Keratinocyte (primary cell): ENCODE results near the gene SYDE1. TPM values are rescaled to one million over a fixed set of nuclear protein-coding genes. Genes with fewer than 3 reads are reported as not detected.

Source experiments
- DNase-seq: peaks from one replicate; pipeline ENCODE4 v3.0.0-alpha.2; 2011; ENCODE audit warnings: low read depth, missing footprints, low spot score
- FAIRE-seq: peaks from 2 replicates; lab custom pipeline; 2011; peaks lifted over from hg19 to GRCh38; lab: Jason Lieb, UNC
- H2AFZ ChIP-seq: 2 replicates; pipeline ENCODE4 v1.6.0; 2012; ENCODE audit warnings: low read length, control low read depth, inconsistent platforms; ENCODE audit not compliant: control insufficient read depth
- H3K27ac ChIP-seq: 2 replicates; pipeline ENCODE4 v1.5.1; 2011; ENCODE audit warnings: low read length; ENCODE audit not compliant: control insufficient read depth, insufficient read depth
- H3K27me3 ChIP-seq: 3 replicates; pipeline ENCODE4 v1.6.0; 2011; ENCODE audit warnings: low read length; ENCODE audit not compliant: control insufficient read depth, insufficient read depth; ENCODE audit errors: extremely low read depth
- H3K36me3 ChIP-seq, 2 experiments: 2 replicates in 1 of 2; 3 replicates in 1 of 2; pipeline ENCODE4 v1.5.1; 2011; ENCODE audit warnings: low read length in 2 of 2, mild to moderate bottlenecking in 1 of 2; ENCODE audit not compliant: control insufficient read depth in 2 of 2, insufficient read depth in 2 of 2; ENCODE audit errors: extremely low read depth in 1 of 2
- H3K4me1 ChIP-seq: 3 replicates; pipeline ENCODE4 v1.5.1; 2011; ENCODE audit warnings: low read length; ENCODE audit not compliant: control insufficient read depth, insufficient read depth; ENCODE audit errors: extremely low read depth
- H3K4me2 ChIP-seq: 3 replicates; pipeline ENCODE4 v1.6.0; 2011; ENCODE audit warnings: low read depth, low read length; ENCODE audit not compliant: control insufficient read depth, insufficient read depth; ENCODE audit errors: extremely low read depth
- H3K4me3 ChIP-seq, 3 experiments: fragments of 200-600 bp in 1 of 3; sonication (generic) in 1 of 3; 2 replicates in 2 of 3; 3 replicates in 1 of 3; pipeline ENCODE4 v1.5.1; 2011 to 2016; ENCODE audit warnings: low read length in 3 of 3, mild to moderate bottlenecking in 3 of 3, control low read depth in 2 of 3, inconsistent platforms in 1 of 3, low read depth in 1 of 3, mixed read lengths in 1 of 3, mixed run types in 1 of 3, moderate library complexity in 1 of 3; ENCODE audit not compliant: control insufficient read depth in 2 of 3, insufficient read depth in 2 of 3; ENCODE audit errors: extremely low read depth in 1 of 3
- H3K79me2 ChIP-seq: 2 replicates; pipeline ENCODE4 v1.6.0; 2012; ENCODE audit warnings: low read length; ENCODE audit not compliant: control insufficient read depth, insufficient read depth
- H3K9ac ChIP-seq: 3 replicates; pipeline ENCODE4 v1.6.0; 2011; ENCODE audit warnings: low read length; ENCODE audit not compliant: control insufficient read depth, insufficient read depth; ENCODE audit errors: extremely low read depth
- H3K9me1 ChIP-seq: 3 replicates; pipeline ENCODE4 v1.6.0; 2011; ENCODE audit warnings: low read length; ENCODE audit not compliant: control insufficient read depth, insufficient read depth; ENCODE audit errors: extremely low read depth
- H3K9me3 ChIP-seq: 2 replicates; pipeline ENCODE4 v1.5.1; 2012; ENCODE audit warnings: low read depth, low read length; ENCODE audit not compliant: control insufficient read depth
- H4K20me1 ChIP-seq: 3 replicates; pipeline ENCODE4 v1.6.0; 2011; ENCODE audit warnings: low read length; ENCODE audit not compliant: control insufficient read depth, insufficient read depth; ENCODE audit errors: extremely low read depth
- EZH2 ChIP-seq: IDR thresholded peaks from one replicate; pipeline ENCODE4 v1.6.1; 2012; ENCODE audit warnings: inconsistent platforms, mild to moderate bottlenecking, low read length, moderate library complexity
- dilution Hi-C: fragments of 300-500 bp; cut with MboI; formaldehyde crosslinking; loops from one replicate; pipeline ENCODE4 v1.7.0; 2020; ENCODE audit warnings: low sequenced_read_pairs; ENCODE audit not compliant: extremely low pct_ligation_motif_present
- polyA plus RNA-seq, 5 experiments: library from polyadenylated mRNA; depleted of rRNA in 3 of 5; stranded (reverse) in 3 of 5; stranded (forward) in 1 of 5; unstranded in 1 of 5; fragments of >200 nt; gene quantifications; 1 replicate in 1 of 5; 2 replicates in 3 of 5; 3 replicates in 1 of 5; pipeline versions ENCODE4 v1.2.1 to v1.2.3, GENCODE V29; 2011 to 2012; ENCODE audit warnings: missing spikeins in 2 of 5, low read depth in 1 of 5, low replicate concordance in 1 of 5
- TF ChIP-seq, protein P1 (sequence below), 3 experiments: IDR thresholded peaks in 1 of 3; conservative IDR thresholded peaks in 1 of 3; optimal IDR thresholded peaks in 1 of 3; 2 replicates in 2 of 3; 3 replicates in 1 of 3; pipeline versions ENCODE3 to v1.5.1; 2011; ENCODE audit warnings: low read length in 3 of 3, mild to moderate bottlenecking in 3 of 3, moderate library complexity in 2 of 3, control low read depth in 1 of 3, inconsistent platforms in 1 of 3; ENCODE audit not compliant: insufficient read depth in 2 of 3; ENCODE audit errors: extremely low read depth in 1 of 3

Gene SYDE1
- polyA plus RNA-seq, 1 donor (not counting 4 experiments of a cell fraction or from before 2014, with no cell fraction given): 5.8 TPM

GRCh38 chr19:15129856-15130585 lies 22.8 kb downstream of the SYDE1 start:
- Histone ChIP-seq H3K4me3 (no peak overlapping the region), H3K9me3 (no peaks in the 10 kb centered on the region), H3K9me1 (no peaks in the 10 kb centered on the region), H3K27me3 (no peaks in the 10 kb centered on the region), H2AFZ (peak overlapping the region; percentile 45), H3K4me1 (peaks cover 8% of the 10 kb centered on the region), H4K20me1 (no peaks in the 10 kb centered on the region), H3K79me2 (no peaks in the 10 kb centered on the region), H3K27ac (peak overlapping the region; percentile 48), H3K36me3 (no peaks in the 10 kb centered on the region), H3K4me2 (peak overlapping the region; percentile 10), H3K9ac (no peak overlapping the region)
- FAIRE-seq: peak; percentile 84
- dilution Hi-C loops: no loop called here
- peak; percentile 33 for DNase-seq
- TF ChIP-seq, protein P1, sequence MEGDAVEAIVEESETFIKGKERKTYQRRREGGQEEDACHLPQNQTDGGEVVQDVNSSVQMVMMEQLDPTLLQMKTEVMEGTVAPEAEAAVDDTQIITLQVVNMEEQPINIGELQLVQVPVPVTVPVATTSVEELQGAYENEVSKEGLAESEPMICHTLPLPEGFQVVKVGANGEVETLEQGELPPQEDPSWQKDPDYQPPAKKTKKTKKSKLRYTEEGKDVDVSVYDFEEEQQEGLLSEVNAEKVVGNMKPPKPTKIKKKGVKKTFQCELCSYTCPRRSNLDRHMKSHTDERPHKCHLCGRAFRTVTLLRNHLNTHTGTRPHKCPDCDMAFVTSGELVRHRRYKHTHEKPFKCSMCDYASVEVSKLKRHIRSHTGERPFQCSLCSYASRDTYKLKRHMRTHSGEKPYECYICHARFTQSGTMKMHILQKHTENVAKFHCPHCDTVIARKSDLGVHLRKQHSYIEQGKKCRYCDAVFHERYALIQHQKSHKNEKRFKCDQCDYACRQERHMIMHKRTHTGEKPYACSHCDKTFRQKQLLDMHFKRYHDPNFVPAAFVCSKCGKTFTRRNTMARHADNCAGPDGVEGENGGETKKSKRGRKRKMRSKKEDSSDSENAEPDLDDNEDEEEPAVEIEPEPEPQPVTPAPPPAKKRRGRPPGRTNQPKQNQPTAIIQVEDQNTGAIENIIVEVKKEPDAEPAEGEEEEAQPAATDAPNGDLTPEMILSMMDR (optimal IDR thresholded peaks at IDR 0.05 in 1 of 3, IDR thresholded peaks at IDR 0.05 in 1 of 3, conservative IDR thresholded peaks at IDR 0.05 in 1 of 3; ENCODE audit: extremely low read depth in 1 of 3, insufficient read depth in 2 of 3, low read length in 3 of 3): no peak
- TF ChIP-seq EZH2: no peak

- no peak overlapping the region for H3K4me3 ChIP-seq
- no peak overlapping the region for H3K4me2 ChIP-seq
Observed at GRCh38 chr19:15136234-15136954, 29.2 kb downstream of the SYDE1 start.

More at GRCh38 chr19:15136234-15136954, 29.2 kb downstream of the SYDE1 start:
- DNase-seq: no peak
- no peaks in the 10 kb centered on the region for H3K9me3 ChIP-seq
- H4K20me1 ChIP-seq: no peaks in the 10 kb centered on the region
- dilution Hi-C loops: no loop called here
- no peaks in the 10 kb centered on the region for H3K27me3 ChIP-seq
- no peaks in the 10 kb centered on the region for H3K4me1 ChIP-seq
- no peaks in the 10 kb centered on the region for H3K36me3 ChIP-seq
- H2AFZ ChIP-seq: no peak overlapping the region
- no peak overlapping the region for H3K9ac ChIP-seq
- TF ChIP-seq EZH2: no peak
- TF ChIP-seq, protein P1 (optimal IDR thresholded peaks at IDR 0.05 in 1 of 3, IDR thresholded peaks at IDR 0.05 in 1 of 3, conservative IDR thresholded peaks at IDR 0.05 in 1 of 3; ENCODE audit: extremely low read depth in 1 of 3, insufficient read depth in 2 of 3, low read length in 3 of 3): no peak
- H3K79me2 ChIP-seq: no peaks in the 10 kb centered on the region
- FAIRE-seq: peak; percentile 32
- no peak overlapping the region for H3K27ac ChIP-seq
- H3K9me1 ChIP-seq: no peaks in the 10 kb centered on the region
